ENCODE measurements around the gene SLC12A3.

Gene SLC12A3

GRCh38 chr16:56918467-56919012, 53.5 kb downstream of the SLC12A3 start:
- TF ChIP-seq CTCF (IDR thresholded peaks at IDR 0.05; ENCODE audit: low read depth, low read length, missing control alignments), result no peak
- H3K4me3 ChIP-seq (ENCODE audit: low read depth, low read length), result no peak overlapping the region
- in situ Hi-C loops (cut with HindIII; ENCODE audit: low sequenced_read_pairs), result no loop called here
- no peak for DNase-seq (ENCODE audit: low read depth)

GRCh38 chr16:56919099-56919800, 54.2 kb downstream of the SLC12A3 start:
- H3K4me3 ChIP-seq (ENCODE audit: low read depth, low read length), result no peak overlapping the region
- TF ChIP-seq CTCF (IDR thresholded peaks at IDR 0.05; ENCODE audit: low read depth, low read length, missing control alignments), result no peak
- in situ Hi-C loops (cut with HindIII; ENCODE audit: low sequenced_read_pairs), result no loop called here
- DNase-seq (ENCODE audit: low read depth), result no peak

GRCh38 chr16:56921571-56921970, 56.6 kb downstream of the SLC12A3 start:
- in situ Hi-C loops (cut with HindIII; ENCODE audit: low sequenced_read_pairs), result no loop called here
- DNase-seq (ENCODE audit: low read depth), result no peak
- TF ChIP-seq CTCF (IDR thresholded peaks at IDR 0.05; ENCODE audit: low read depth, low read length, missing control alignments), result no peak
- H3K4me3 ChIP-seq (ENCODE audit: low read depth, low read length), result no peak overlapping the region

- DNase-seq (ENCODE audit: low read depth), result no peak
- no peak for TF ChIP-seq CTCF (IDR thresholded peaks at IDR 0.05; ENCODE audit: low read depth, low read length, missing control alignments)
- no peak overlapping the region for H3K4me3 ChIP-seq (ENCODE audit: low read depth, low read length)
- in situ Hi-C loops (cut with HindIII; ENCODE audit: low sequenced_read_pairs), result no loop called here
Observed at GRCh38 chr16:56923481-56924091, 58.6 kb downstream of the SLC12A3 start.

GRCh38 chr16:56927471-56927870, 62.5 kb downstream of the SLC12A3 start:
- no peak overlapping the region for H3K4me3 ChIP-seq (ENCODE audit: low read depth, low read length)
- DNase-seq (ENCODE audit: low read depth), result no peak
- in situ Hi-C loops (cut with HindIII; ENCODE audit: low sequenced_read_pairs), result no loop called here
- no peak for TF ChIP-seq CTCF (IDR thresholded peaks at IDR 0.05; ENCODE audit: low read depth, low read length, missing control alignments)

- H3K4me3 ChIP-seq (ENCODE audit: low read depth, low read length), result no peak overlapping the region
- no peak for DNase-seq (ENCODE audit: low read depth)
- TF ChIP-seq CTCF (IDR thresholded peaks at IDR 0.05; ENCODE audit: low read depth, low read length, missing control alignments), result no peak
- in situ Hi-C loops (cut with HindIII; ENCODE audit: low sequenced_read_pairs), result loop anchor here (5.0 kb wide), 1 partner anchor 62 kb away; the partner anchor contains the start of gene SLC12A3
Observed at GRCh38 chr16:56929639-56930038, 64.6 kb downstream of the SLC12A3 start.

All from astrocyte of the cerebellum (primary cell).